Measurements from ENCODE around the gene OR7D4.

Gene OR7D4

GRCh38 chr19:9219489-9219888 is at the start of gene OR7D4:
Gene OR7D4, minus strand, starts transcription at chr19:9219589. Its CDS starts 4,752 bp downstream, at chr19:9214837.
- no peak for DNase-seq

GRCh38 chr19:9251236-9251635 is 31.8 kb upstream of the OR7D4 start:
- DNase-seq = no peak

DNA sequence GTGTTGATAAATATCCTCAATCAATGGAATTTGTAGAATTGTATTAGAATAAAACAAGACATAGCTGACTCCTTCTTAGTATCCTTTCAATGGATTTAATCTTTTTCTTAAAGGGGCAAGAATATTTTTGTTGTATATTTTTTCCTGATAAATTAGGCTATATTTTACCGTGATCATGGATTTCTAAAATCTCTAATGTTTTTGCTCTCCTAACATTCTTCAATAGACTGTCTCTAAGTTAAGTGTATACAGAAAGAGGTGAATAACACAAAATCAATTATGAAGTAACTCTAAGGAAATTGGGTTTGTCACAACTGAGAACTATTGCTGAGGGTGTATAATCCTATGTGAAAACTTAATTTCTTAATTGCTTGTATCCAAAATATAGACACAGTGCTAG is 31.2 kb upstream of the OR7D4 start, which contains the start of gene OR7E24:
Gene OR7E24, plus strand, starts transcription at position 301 of the 400 bp plus-strand sequence. CDS start 114 bp downstream, outside the sequence.
- DNase-seq = no peak

DNA sequence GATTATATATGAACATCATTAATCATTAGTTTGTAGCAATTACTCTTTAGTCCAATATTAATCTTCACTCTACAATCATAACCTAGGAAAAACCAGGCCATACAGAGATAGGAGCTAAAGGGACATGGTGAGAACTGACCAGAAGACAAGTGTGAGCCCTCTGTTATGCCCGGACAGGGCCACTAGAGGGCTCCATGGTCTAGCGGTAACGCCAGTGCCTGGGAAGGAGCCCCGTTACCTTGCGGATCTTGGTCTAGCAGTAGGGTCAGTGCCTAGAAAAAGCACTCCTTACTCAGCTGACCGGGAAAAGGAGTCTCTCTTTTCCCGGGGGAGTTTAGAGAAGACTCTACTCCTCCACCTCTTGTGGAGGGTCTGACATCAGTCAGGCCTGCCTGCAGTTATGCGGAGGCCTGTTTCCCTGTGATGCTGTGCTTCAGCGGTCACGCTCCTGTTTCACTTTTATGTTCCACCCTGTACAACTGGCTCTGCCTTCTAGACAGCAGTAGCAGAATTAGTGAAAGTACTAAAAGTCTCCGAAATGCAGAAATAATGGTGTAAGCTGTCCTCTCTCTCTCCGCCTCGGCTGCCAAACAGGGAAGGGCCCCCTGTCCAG is 13.8 kb downstream of the OR7D4 start:
- peak; percentile 36 to 82 for DNase-seq

DNA sequence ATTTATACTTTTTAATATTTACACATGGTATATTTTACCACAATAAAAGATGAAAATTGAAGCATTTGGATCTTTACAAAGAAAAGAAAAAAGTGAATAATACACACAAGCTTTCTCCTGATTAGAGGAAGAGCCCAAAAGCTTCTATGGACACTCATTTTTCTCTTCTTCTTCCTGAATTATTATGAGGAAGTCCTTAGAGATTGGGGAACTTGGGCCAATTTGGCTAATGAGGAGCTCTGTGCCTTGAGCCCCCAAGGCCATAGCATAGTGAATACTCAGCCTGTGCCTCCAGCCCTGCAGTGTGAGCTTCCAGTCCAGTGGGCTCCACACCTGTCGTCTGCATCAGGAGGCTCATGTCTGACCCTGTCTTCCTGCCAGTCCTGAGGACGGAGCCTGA is 21.3 kb downstream of the OR7D4 start:
- DNase-seq = peak; percentile 3 to 9

- DNase-seq = no peak
Observed at GRCh38 chr19:9189535-9189934, 29.9 kb downstream of the OR7D4 start.

DNA sequence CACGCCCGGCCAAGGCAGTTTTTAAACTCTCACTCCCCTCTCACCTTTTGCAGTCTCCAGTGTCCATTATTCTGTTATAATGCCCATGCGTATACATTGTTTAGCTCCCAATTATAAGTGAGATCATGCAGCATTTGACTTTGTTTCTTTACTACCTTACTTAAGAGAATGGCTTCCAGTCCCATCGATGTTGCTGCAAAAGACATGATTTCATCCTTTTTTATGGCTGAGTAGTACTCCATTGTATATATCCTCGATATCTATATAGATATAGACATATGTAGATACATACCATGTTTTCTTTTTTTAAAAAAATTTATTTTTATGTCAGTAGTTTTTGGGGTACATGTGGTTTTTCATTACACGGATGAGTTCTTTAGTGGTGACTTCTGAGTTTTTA is 32.2 kb downstream of the OR7D4 start:
- no peak for DNase-seq

GRCh38 chr19:9183000-9183399 is 36.4 kb downstream of the OR7D4 start:
- no peak for DNase-seq

- DNase-seq = no peak
Observed at GRCh38 chr19:9178901-9179300, 40.5 kb downstream of the OR7D4 start, which contains the start of gene OR7D2. Gene OR7D2, plus strand, starts transcription at chr19:9178979. Its CDS starts 6,803 bp downstream, at chr19:9185782.

DNA sequence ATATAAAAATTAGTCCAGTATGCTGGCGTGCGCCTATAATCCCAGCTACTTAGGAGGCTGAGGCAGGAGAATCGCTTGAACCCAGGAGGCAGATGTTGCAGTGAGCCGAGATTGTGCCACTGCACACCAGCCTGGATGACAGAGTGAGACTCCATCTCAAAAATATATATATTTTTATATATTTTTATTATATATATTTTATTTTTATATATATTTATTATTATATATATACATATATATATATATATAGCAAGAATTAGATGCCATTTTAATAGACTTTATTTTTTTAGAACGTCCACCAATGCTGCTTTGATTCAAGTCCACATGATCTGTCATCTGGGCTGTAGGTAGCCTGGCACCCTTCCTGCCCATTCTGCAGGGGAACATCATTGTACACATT is 44.1 kb downstream of the OR7D4 start:
- DNase-seq = no peak

- DNase-seq = no peak
Observed at GRCh38 chr19:9171393-9171991, 47.9 kb downstream of the OR7D4 start.

DNA sequence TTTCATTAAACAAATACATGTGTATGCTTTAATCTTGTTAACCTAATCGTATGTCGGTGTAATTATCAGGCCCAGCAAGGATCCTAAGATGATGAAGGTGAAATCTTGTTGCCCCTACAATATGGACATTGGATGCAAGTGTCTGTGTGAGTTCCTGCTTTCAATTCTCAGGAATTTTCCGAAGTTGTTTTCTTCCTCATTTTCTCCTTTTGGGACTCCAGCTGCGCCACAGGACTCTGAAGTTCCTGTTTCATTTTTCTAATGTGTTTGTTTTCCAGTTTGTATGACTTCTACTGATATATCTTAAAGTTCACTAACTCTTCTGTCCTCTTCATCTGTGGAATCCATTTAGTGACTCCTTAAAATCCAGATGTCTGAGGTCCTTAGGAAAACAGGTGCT is 52.5 kb downstream of the OR7D4 start:
- peak; percentile 24 to 35 for DNase-seq

- DNase-seq = peak in 1 of 2 donors; percentile 3
Observed at GRCh38 chr19:9165261-9165660, 54.1 kb downstream of the OR7D4 start.

- no peak for DNase-seq
Observed at GRCh38 chr19:9161427-9161826, 58.0 kb downstream of the OR7D4 start.

Data from inflammatory macrophage treated with lipopolysaccharide for 1 hour (primary cell).